Thoracic aorta (tissue), 2 donors: Measurements from ENCODE around the gene SSRP1. TPM values are rescaled to one million over a fixed set of nuclear protein-coding genes. Genes with fewer than 3 reads are reported as not detected.

Experiments
- ATAC-seq: fragments of 150-250 bp; one replicate; pipeline ENCODE4 v1.8.0; 2017; ENCODE audit warnings: low read depth; ENCODE audit not compliant: insufficient number of reproducible peaks, low FRiP score
- DNase-seq: peaks from one replicate; pipeline ENCODE4 v3.0.0-alpha.2; 2020; ENCODE audit warnings: low spot score
- H3K27ac ChIP-seq, 2 donors: fragments of 200-600 bp; sonication (generic); 1 replicate in 1 of 2; 2 replicates in 1 of 2; pipeline ENCODE4 v1.5.1; 2016; ENCODE audit warnings: mild to moderate bottlenecking in 2 of 2, moderate library complexity in 2 of 2
- H3K27me3 ChIP-seq: fragments of 200-600 bp; sonication (generic); replicated peaks from 2 replicates; pipeline ENCODE4 v1.6.0; 2016; ENCODE audit warnings: mild to moderate bottlenecking; ENCODE audit not compliant: insufficient read depth
- H3K36me3 ChIP-seq: fragments of 200-600 bp; sonication (generic); one replicate; pipeline ENCODE4 v1.5.1; 2016
- H3K4me1 ChIP-seq, 2 donors: fragments of 200-600 bp; sonication (generic); 1 replicate in 1 of 2; 2 replicates in 1 of 2; pipeline versions ENCODE4 v1.5.1 to v1.6.0; 2016; ENCODE audit warnings: low read depth in 2 of 2, mild to moderate bottlenecking in 1 of 2; ENCODE audit not compliant: control insufficient read depth in 1 of 2
- H3K4me3 ChIP-seq: fragments of 200-600 bp; sonication (generic); 2 replicates; pipeline ENCODE4 v1.5.1; 2016; ENCODE audit warnings: mild to moderate bottlenecking
- H3K9me3 ChIP-seq: fragments of 200-600 bp; sonication (generic); 2 replicates; pipeline ENCODE4 v1.5.1; 2016
- total RNA-seq, 2 donors: library from RNA; depleted of rRNA; stranded (reverse); fragments of >200 nt; gene quantifications; one replicate each; pipeline versions ENCODE4 v1.1.0 to v1.2.3, GENCODE V29; 2016
- TF ChIP-seq, protein P1 (sequence below): fragments of 200-600 bp; sonication (generic); IDR thresholded peaks from one replicate; pipeline ENCODE4 v1.5.1; 2019; ENCODE audit warnings: antibody characterized with exemption

The SSRP1 gene
- total RNA-seq, 2 donors from 2014 or later: 42.0 to 51.4 TPM

DNA sequence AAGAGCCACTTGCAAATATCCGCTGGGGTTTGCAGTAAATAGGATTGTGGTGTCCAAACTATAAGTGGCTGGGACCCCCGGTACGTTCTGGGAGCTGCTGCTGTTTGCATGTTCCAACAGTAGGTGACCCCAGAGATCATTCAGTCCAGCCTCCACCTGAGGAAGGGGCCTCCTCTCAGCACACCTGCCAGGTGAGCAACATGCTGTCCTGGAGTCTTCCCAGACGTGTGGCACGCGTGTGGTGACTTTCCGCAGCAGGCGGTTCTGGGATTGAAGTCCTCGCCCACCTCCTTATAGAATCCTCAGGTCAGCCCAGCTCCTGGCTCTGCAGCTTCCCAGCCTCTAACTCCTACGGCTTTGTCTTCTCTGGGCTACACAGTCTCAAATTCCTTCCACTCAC, 9.1 kb upstream of the SSRP1 start:
- TF ChIP-seq, protein P1, sequence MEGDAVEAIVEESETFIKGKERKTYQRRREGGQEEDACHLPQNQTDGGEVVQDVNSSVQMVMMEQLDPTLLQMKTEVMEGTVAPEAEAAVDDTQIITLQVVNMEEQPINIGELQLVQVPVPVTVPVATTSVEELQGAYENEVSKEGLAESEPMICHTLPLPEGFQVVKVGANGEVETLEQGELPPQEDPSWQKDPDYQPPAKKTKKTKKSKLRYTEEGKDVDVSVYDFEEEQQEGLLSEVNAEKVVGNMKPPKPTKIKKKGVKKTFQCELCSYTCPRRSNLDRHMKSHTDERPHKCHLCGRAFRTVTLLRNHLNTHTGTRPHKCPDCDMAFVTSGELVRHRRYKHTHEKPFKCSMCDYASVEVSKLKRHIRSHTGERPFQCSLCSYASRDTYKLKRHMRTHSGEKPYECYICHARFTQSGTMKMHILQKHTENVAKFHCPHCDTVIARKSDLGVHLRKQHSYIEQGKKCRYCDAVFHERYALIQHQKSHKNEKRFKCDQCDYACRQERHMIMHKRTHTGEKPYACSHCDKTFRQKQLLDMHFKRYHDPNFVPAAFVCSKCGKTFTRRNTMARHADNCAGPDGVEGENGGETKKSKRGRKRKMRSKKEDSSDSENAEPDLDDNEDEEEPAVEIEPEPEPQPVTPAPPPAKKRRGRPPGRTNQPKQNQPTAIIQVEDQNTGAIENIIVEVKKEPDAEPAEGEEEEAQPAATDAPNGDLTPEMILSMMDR: no peak
- no peak for DNase-seq

GRCh38 chr11:57343825-57344224, 8.1 kb upstream of the SSRP1 start:
- no peak for ATAC-seq

More for the DNA sequence above, 9.1 kb upstream of the SSRP1 start:
- H3K36me3 ChIP-seq: no peaks in the 10 kb centered on the region
- no peak overlapping the region for H3K4me3 ChIP-seq
- ATAC-seq: no peak
- no peak overlapping the region for H3K27ac ChIP-seq
- no peaks in the 10 kb centered on the region for H3K9me3 ChIP-seq
- no peaks in the 10 kb centered on the region for H3K27me3 ChIP-seq
- no peaks in the 10 kb centered on the region for H3K4me1 ChIP-seq

DNA sequence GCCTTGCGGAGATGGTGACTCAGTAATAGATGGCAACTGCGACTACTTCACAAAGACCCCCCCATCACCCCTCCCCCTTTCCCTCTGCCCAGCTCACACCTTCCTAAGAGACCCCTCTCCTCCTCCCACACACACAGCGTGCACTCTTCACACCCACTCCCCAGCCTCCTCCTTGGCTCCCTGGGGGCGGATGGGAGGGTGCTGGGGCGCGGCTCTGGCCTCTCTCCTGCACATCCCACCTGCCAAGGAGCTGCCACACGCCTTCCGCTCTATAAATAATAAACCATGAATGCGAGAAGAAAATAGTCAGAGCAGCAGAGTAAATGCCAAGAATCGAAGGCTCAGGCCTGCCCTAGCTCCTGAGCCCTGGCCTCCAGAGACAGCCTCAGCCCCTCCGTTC, 7.0 kb upstream of the SSRP1 start:
- H3K27ac ChIP-seq: no peak overlapping the region
- no peaks in the 10 kb centered on the region for H3K4me1 ChIP-seq
- DNase-seq (no peak), ATAC-seq (no peak)
- TF ChIP-seq, protein P1: no peak
- H3K36me3 ChIP-seq: no peaks in the 10 kb centered on the region
- no peak overlapping the region for H3K4me3 ChIP-seq
- H3K27me3 ChIP-seq: no peaks in the 10 kb centered on the region
- no peaks in the 10 kb centered on the region for H3K9me3 ChIP-seq

More at GRCh38 chr11:57343825-57344224, 8.1 kb upstream of the SSRP1 start:
- H3K4me1 ChIP-seq: no peaks in the 10 kb centered on the region
- DNase-seq: no peak
- no peaks in the 10 kb centered on the region for H3K36me3 ChIP-seq
- no peaks in the 10 kb centered on the region for H3K27me3 ChIP-seq
- H3K9me3 ChIP-seq: no peaks in the 10 kb centered on the region
- TF ChIP-seq, protein P1: no peak
- H3K4me3 ChIP-seq: no peak overlapping the region
- H3K27ac ChIP-seq: no peak overlapping the region

DNA sequence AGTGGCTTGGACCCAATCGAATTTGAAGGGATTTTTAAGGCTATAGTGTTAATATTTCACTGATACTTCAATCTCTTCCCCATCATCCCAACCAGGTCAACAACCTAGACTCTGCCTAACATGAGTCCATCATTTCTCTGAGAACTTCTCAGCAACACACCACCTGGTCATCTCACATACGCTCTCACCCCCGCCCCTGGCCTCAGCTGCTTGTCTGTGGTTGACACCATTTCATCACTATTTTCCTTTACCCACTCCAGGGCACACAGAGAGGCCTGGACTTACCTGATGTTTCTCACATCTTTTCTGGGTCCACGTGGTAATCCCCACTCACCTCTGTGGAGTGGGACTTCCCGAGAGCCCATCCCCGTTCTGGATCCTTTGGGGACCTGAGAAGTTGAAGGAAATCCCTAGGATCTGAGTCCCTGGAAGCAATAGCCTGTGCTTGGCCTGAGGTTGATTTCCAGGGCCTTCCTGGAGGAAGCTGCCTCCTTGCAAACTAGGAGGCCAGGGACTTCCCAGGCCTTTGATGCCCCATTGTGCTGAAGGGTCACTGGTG, 5.6 kb upstream of the SSRP1 start:
- TF ChIP-seq, protein P1: no peak
- H3K27me3 ChIP-seq: no peaks in the 10 kb centered on the region
- ATAC-seq (no peak), DNase-seq (no peak)
- H3K27ac ChIP-seq: no peak overlapping the region
- H3K36me3 ChIP-seq: no peaks in the 10 kb centered on the region
- no peaks in the 10 kb centered on the region for H3K9me3 ChIP-seq
- H3K4me1 ChIP-seq: peaks cover 2% of the 10 kb centered on the region in 2 donors
- H3K4me3 ChIP-seq: no peak overlapping the region

GRCh38 chr11:57340039-57340615, 4.4 kb upstream of the SSRP1 start:
- H3K4me3 ChIP-seq: no peak overlapping the region
- ATAC-seq (no peak), DNase-seq (no peak)
- no peaks in the 10 kb centered on the region for H3K9me3 ChIP-seq
- no peak overlapping the region for H3K27ac ChIP-seq
- no peaks in the 10 kb centered on the region for H3K36me3 ChIP-seq
- TF ChIP-seq, protein P1: no peak
- H3K27me3 ChIP-seq: no peaks in the 10 kb centered on the region
- peaks cover 4 to 7% of the 10 kb centered on the region in 2 donors for H3K4me1 ChIP-seq
